GM18507 (cell line): ENCODE results near the gene GOLGA6L10.
"Not testable (repeated sequence)": the region's sequence is repeated elsewhere in the genome, so short reads cannot be mapped to it uniquely, and the experiment has no call there.

Experiments used
- DNase-seq: peaks from one replicate; pipeline ENCODE4 v3.0.0; 2011; ENCODE audit warnings: low read depth; ENCODE audit not compliant: insufficient read length; ENCODE audit errors: extremely low spot score
- FAIRE-seq: peaks from 2 replicates; lab custom pipeline; 2011; peaks lifted over from hg19 to GRCh38; lab: Jason Lieb, UNC

GOLGA6L10 gene

DNA sequence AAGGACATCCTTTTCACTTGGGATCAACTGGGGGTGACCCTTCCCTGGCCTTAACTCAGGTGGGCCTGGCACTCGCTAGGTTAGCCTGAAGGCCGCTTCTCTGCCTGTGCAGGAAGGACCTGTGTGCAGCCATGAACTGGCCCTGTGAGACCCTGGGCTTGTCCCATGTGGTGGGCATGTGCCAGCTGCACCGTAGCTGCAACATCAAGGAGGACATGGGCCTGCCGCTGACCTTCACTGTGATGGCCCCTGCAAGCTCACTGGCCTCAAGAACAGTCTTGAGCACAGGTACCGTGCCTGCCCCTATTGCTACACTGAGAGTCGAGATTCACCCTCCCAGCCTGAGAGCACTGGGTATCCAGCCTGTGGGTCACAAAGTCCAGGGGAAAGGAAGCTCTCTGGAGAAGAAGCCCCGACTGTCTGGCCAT is 43.6 kb downstream of the GOLGA6L10 start:
- DNase-seq (no peak), FAIRE-seq (no peak)

DNA sequence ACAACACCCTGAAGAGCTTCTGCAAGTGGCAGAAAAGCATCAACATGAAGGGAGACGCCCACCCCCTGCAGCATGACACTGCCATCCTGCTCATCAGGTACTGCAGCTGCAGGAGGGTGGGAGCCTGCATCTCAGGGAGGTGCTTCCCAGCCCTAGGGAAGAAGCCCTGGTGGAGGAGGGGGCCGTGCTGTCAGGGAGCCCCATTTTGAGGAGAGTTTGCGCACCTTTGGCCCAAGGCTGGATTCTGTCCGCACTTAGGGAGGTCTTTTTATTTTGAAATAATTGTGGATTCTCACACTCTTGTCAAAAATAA is 44.5 kb downstream of the GOLGA6L10 start:
- no peak for DNase-seq

DNA sequence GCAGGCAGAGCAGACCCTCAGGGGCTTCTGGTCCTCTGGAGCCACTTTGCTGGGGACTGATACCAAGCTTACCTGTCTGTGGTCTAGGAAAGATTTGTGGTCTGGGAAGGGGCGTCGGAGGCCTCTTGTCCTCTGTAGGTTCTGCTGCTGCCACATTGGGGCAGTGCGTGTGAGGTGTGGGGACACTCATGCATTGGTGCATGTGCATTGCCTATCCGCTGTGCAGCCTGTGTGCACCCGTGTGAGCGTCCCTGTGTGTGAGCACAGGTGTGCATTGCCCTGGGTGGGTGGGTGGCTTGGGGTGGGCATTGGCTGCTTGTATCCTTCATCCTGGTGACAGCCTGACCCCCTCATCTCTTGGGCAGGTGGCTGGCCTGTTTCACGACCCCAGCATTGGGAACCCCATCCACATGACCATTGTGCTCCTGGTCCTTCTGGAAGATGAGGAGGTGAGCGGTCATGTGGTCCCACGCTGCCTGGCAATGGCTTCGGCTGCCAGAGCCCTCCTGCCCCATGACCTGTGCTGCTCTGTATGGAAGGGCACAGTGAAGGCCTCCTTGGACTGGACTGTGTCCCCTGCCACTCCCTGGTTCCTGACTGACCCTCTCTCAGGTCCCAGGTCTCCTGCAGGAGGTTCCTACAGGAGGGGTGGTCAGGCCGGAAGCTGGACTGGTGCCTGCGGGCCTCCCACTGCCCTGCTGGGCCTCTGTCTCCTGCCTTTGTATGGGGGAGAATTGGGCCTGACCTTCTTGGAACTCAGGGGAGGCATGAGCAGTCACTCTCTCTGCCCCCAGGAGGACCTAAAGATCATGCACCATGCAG is 45.1 kb downstream of the GOLGA6L10 start:
- DNase-seq (no peak), FAIRE-seq (no peak)

More for the DNA sequence above, 44.5 kb downstream of the GOLGA6L10 start:
- FAIRE-seq, result no peak

DNA sequence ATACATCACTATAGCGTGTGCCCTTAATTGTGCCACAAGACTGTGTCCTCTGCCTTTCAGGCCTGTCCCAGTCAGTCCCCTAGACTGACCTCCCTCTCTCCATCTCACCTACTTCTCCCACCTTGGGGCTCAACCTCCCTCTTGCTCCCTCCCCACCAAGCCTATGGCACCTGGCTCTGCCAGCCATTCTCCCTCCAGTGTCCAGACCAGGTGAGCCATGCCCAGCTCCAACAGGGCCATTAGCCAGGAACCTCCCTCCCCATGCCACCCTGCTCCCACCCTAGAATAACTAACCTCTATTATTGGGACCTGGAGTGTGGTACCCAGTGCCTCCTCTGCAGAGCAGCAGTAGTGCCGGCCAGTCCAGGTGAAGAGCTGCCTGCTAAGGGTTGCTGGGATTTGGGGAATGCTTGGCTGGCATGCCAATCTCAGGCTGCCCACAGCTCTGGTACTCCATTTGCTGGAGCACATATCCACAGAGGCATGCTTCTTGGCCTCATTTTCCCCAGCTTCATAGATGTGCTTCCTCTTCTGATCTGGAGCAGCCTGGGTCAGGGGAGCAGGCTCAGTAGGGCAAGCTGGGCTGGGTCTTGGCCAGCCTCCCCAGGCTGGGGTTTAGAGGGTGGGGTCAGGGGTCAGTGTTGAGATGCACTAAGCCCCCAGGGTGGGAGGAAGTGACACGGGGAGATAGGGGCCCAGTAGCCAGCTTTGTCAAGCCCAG is 47.8 kb downstream of the GOLGA6L10 start:
- DNase-seq (no peak), FAIRE-seq (no peak)

DNA sequence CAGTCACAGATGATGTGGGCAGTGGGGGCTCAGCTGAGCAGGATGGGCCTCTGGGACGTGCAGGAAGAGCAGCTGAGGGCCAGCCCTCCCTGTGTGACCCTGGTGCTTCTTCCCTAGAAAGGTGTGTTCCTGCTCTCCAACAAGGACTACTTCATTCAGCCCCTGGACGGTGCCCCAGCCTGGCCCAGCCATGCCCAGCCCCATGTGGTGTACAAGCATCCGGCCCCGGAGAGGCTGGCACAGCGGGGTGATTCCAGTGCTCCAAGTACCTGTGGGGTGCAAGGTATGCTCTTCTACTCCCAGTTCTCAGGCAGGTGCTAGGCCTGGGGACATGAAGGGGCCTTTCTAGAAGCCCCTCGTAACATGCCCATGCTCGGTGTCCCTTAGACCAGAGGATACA is 48.4 kb downstream of the GOLGA6L10 start:
- DNase-seq, result no peak
- no peak for FAIRE-seq

DNA sequence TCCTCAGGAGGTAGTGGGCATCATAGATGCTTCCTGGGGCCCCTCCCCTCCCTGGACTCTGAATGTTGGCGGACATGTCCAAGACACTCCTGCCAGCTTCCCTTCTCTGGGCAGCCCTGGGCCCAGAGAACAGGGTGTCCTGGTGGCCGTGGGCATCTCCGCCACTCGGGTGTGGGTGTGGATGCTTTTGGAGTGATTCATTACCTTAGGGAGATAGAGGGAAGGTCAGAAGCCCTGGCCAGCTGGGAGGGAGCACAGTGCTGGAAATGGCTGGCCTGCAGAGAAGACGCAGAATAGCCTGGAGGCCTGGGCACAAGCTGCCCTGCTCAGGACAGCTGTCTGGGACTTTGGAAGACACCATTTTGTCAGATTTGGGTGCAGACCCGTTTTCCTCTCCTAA is 48.9 kb downstream of the GOLGA6L10 start:
- not testable (repeated sequence) for FAIRE-seq, DNase-seq

DNA sequence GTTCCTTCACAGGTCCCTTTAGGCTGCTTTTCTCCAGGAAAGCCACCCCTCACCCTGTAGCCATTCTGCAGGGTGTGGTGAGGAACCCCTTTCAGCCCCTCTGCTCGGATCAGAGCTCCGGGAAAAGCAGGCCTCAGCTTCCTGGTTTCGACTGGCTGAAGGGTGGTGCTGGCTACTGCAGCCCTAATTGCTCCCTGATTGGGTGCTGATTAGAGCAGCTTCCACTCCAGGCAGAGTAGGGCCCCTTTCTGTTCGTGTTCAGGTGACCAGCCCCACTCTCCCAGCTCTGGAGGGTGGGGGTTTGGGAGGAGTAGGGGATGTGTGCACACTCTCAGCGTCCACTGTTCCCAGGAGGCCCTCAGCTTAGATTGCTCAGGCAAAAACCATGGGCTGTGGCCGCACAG is 49.8 kb downstream of the GOLGA6L10 start:
- not testable (repeated sequence) for FAIRE-seq

DNA sequence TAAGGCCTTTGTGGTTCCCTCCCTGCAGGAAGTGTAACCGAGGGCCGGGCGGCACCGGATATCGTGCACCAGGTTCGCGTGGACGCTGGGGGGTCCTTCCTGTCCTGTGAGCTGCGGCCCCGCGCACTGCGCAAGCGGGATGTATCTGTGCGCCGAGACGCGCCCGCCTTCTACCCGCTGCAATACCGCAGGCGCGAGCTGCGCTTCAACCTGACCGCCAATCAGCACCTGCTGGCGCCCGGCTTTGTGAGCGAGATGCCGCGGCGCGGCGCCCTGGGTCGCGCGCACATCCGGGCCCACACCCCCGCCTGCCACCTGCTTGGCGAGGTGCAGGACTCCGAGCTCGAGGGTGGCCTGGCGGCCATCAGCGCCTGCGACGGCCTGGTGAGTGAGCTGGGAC is 50.8 kb downstream of the GOLGA6L10 start:
- FAIRE-seq (no peak), DNase-seq (no peak)

More for the DNA sequence above, 49.8 kb downstream of the GOLGA6L10 start:
- not testable (repeated sequence) for DNase-seq

DNA sequence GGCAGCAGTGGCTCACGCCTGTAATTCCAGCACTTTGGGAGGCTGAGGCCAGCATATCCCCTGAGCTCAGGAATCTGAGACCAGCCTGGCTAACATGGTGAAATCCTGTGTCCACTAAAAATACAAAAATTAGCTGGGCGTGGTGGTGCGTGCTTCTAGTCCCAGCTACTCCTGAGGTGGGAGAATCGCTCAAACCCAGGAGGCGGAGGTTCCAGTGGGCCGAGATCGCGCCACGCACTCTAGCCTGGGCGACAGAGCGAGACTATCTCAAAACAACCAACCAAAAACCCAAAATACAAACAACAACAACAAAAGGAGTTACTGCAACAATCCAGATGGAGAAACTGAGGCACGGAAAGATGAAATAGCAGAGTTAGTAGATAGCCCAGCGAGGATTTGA is 51.2 kb downstream of the GOLGA6L10 start:
- no peak for DNase-seq
- FAIRE-seq, result no peak

DNA sequence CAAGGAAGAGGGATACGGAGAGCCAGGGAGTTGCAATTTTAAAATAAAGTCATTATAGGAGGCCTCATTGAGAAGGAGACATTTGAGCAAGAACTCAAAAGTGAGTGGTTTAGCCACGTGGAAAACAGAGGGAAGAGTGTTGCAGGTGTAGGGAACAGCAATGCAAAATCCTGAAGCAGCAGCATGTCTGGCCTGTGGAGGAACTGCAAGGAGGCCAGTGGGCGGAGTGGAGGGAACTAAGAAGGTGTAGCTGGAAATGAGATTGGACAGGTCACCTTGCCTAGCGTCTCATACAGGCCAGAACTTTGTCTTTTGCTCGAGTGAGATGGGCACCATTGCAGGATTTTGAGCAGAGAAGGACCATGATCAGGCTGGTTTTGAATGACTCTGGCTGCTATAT is 51.7 kb downstream of the GOLGA6L10 start:
- FAIRE-seq (no peak), DNase-seq (no peak)

DNA sequence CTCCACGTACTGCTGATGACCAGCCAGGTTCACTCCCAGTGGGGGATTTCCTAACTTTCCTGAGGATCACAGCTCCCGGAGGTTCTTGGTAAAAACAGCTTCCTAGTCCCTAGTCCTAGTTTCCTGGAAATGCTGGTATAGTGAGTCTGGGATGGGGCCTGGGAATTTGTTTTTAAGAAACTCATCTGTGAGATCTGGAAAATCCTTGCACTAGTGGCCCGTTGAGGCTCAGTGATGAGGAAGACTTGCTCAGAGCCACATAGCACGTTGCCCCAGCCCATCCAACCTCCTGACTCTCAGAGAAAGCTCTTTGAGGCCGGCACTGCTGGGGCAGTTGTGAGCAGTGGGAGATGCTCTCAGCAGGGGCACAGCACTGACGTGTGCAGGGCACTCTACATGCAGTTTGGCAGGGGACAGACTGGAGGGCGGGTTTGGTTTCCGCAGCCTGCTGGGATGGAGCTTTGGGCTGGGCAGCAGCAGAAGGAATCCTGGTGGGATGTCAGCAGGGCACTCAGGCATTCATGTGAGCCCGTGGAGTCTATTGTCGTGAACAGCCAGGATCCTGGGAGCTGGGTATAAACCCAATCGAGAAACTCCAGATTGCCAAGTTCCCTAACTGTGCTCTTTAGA is 55.1 kb downstream of the GOLGA6L10 start:
- DNase-seq (no peak), FAIRE-seq (no peak)

DNA sequence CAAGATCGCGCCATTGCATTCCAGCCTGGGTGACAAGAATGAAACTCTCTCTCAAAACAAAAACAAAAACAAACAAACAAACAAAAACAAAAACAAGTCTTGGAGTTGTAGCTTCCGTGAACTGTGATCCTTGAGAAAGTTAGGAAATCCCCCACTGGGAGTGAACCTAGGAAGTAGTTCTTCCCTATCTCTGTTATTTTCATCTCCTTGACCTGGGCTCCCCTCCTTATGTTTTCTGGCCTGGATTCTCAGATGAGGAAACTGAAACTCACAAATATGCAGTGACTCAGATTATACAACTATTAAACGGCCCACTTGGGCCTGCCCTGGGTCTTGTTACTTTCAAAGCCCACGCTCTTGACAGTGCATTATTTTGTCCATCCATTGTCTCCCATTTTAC is 57.0 kb downstream of the GOLGA6L10 start:
- FAIRE-seq (no peak), DNase-seq (no peak)
